Measurements from ENCODE around the gene CREB5.
"Not testable (repeated sequence)": the region's sequence is repeated elsewhere in the genome, so short reads cannot be mapped to it uniquely, and the experiment has no call there.

Gene CREB5

GRCh38 chr7:28611399-28611897 lies 199.1 kb downstream of the CREB5 start:
- DNase-seq (ENCODE audit: low read depth): not testable (repeated sequence)

GRCh38 chr7:28613262-28613661 lies 200.9 kb downstream of the CREB5 start:
- DNase-seq (ENCODE audit: low read depth): no peak

GRCh38 chr7:28615091-28615490 lies 202.8 kb downstream of the CREB5 start:
- no peak for DNase-seq (ENCODE audit: low read depth)

- DNase-seq (ENCODE audit: low read depth): no peak
Measured at GRCh38 chr7:28617308-28617880, 205.1 kb downstream of the CREB5 start.

GRCh38 chr7:28618383-28618782 lies 206.1 kb downstream of the CREB5 start:
- DNase-seq (ENCODE audit: low read depth): no peak

- no peak for DNase-seq (ENCODE audit: low read depth)
Measured at GRCh38 chr7:28619256-28619655, 206.9 kb downstream of the CREB5 start.

- DNase-seq (ENCODE audit: low read depth): no peak
Measured at GRCh38 chr7:28621369-28621841, 209.1 kb downstream of the CREB5 start.

- DNase-seq (ENCODE audit: low read depth): no peak
Measured at GRCh38 chr7:28623105-28623730, 210.9 kb downstream of the CREB5 start.

- no peak for DNase-seq (ENCODE audit: low read depth)
Measured at GRCh38 chr7:28623863-28624262, 211.5 kb downstream of the CREB5 start.

GRCh38 chr7:28625432-28625831 lies 213.1 kb downstream of the CREB5 start:
- DNase-seq (ENCODE audit: low read depth): no peak

GRCh38 chr7:28626221-28626620 lies 213.9 kb downstream of the CREB5 start:
- DNase-seq (ENCODE audit: low read depth): no peak

- no peak for DNase-seq (ENCODE audit: low read depth)
Measured at GRCh38 chr7:28626624-28627262, 214.4 kb downstream of the CREB5 start.

GRCh38 chr7:28627263-28627653 lies 214.9 kb downstream of the CREB5 start:
- DNase-seq (ENCODE audit: low read depth): no peak

- DNase-seq (ENCODE audit: low read depth): no peak
Measured at GRCh38 chr7:28627896-28628295, 215.6 kb downstream of the CREB5 start.

GRCh38 chr7:28629216-28629842 lies 217.0 kb downstream of the CREB5 start:
- no peak for DNase-seq (ENCODE audit: low read depth)

- DNase-seq (ENCODE audit: low read depth): no peak
Measured at GRCh38 chr7:28630350-28630749, 218.0 kb downstream of the CREB5 start.

GRCh38 chr7:28631995-28632394 lies 219.7 kb downstream of the CREB5 start:
- no peak for DNase-seq (ENCODE audit: low read depth)

GRCh38 chr7:28638914-28639313 lies 226.6 kb downstream of the CREB5 start:
- no peak for DNase-seq (ENCODE audit: low read depth)

- DNase-seq (ENCODE audit: low read depth): no peak
Measured at GRCh38 chr7:28640001-28640400, 227.7 kb downstream of the CREB5 start.

- no peak for DNase-seq (ENCODE audit: low read depth)
Measured at GRCh38 chr7:28641752-28642545, 229.6 kb downstream of the CREB5 start.

GRCh38 chr7:28643188-28643569 lies 230.9 kb downstream of the CREB5 start:
- DNase-seq (ENCODE audit: low read depth): no peak
